ENCODE measurements around the gene PTTG1IP.

The PTTG1IP gene

GRCh38 chr21:44862869-44863685 lies 10.4 kb downstream of the PTTG1IP start:
- H3K9me3 ChIP-seq (ENCODE audit: control insufficient read depth, low read length): no peaks in the 10 kb centered on the region
- no peaks in the 10 kb centered on the region for H3K4me1 ChIP-seq (ENCODE audit: control insufficient read depth, insufficient read depth, low read length)
- WGBS, 2 experiments: 95% methylated on average over 25 of the region's 25 CpGs
- H3K27ac ChIP-seq (ENCODE audit: insufficient read depth, low read depth, low read length, poor library complexity, severe bottlenecking): no peak overlapping the region
- H3K4me3 ChIP-seq (ENCODE audit: insufficient read depth, low read depth, low read length): no peak overlapping the region
- H3K36me3 ChIP-seq (ENCODE audit: control insufficient read depth, insufficient read depth, low read length): peaks cover 25% of the 10 kb centered on the region
- H3K27me3 ChIP-seq (ENCODE audit: control insufficient read depth, insufficient read depth, low read length, poor library complexity, severe bottlenecking): no peaks in the 10 kb centered on the region

- Histone ChIP-seq H3K4me1 (ENCODE audit: control insufficient read depth, insufficient read depth, low read length) (no peaks in the 10 kb centered on the region), H3K27ac (ENCODE audit: insufficient read depth, low read depth, low read length, poor library complexity, severe bottlenecking) (no peak overlapping the region), H3K27me3 (ENCODE audit: control insufficient read depth, insufficient read depth, low read length, poor library complexity, severe bottlenecking) (no peaks in the 10 kb centered on the region), H3K4me3 (ENCODE audit: insufficient read depth, low read depth, low read length) (no peak overlapping the region), H3K36me3 (ENCODE audit: control insufficient read depth, insufficient read depth, low read length) (peaks cover 45% of the 10 kb centered on the region), H3K9me3 (ENCODE audit: control insufficient read depth, low read length) (no peaks in the 10 kb centered on the region)
- WGBS, 2 experiments: 96 to 97% methylated on average over 10 of the region's 10 CpGs
Measured at GRCh38 chr21:44858791-44859190, 14.7 kb downstream of the PTTG1IP start.

- Histone ChIP-seq H3K4me1 (ENCODE audit: control insufficient read depth, insufficient read depth, low read length) (no peaks in the 10 kb centered on the region), H3K4me3 (ENCODE audit: insufficient read depth, low read depth, low read length) (no peak overlapping the region), H3K27me3 (ENCODE audit: control insufficient read depth, insufficient read depth, low read length, poor library complexity, severe bottlenecking) (no peaks in the 10 kb centered on the region), H3K9me3 (ENCODE audit: control insufficient read depth, low read length) (no peaks in the 10 kb centered on the region), H3K36me3 (ENCODE audit: control insufficient read depth, insufficient read depth, low read length) (peaks cover 46% of the 10 kb centered on the region), H3K27ac (ENCODE audit: insufficient read depth, low read depth, low read length, poor library complexity, severe bottlenecking) (no peak overlapping the region)
- 95 to 97% methylated on average over 15 of the region's 15 CpGs for WGBS, 2 experiments
Measured at GRCh38 chr21:44858291-44858690, 15.2 kb downstream of the PTTG1IP start.

- Histone ChIP-seq H3K4me3 (ENCODE audit: insufficient read depth, low read depth, low read length) (no peak overlapping the region), H3K27ac (ENCODE audit: insufficient read depth, low read depth, low read length, poor library complexity, severe bottlenecking) (no peak overlapping the region), H3K4me1 (ENCODE audit: control insufficient read depth, insufficient read depth, low read length) (no peaks in the 10 kb centered on the region), H3K9me3 (ENCODE audit: control insufficient read depth, low read length) (no peaks in the 10 kb centered on the region), H3K27me3 (ENCODE audit: control insufficient read depth, insufficient read depth, low read length, poor library complexity, severe bottlenecking) (no peaks in the 10 kb centered on the region), H3K36me3 (ENCODE audit: control insufficient read depth, insufficient read depth, low read length) (peaks cover 46% of the 10 kb centered on the region)
- WGBS, 2 experiments: 92 to 93% methylated on average over 16 of the region's 16 CpGs
Measured at GRCh38 chr21:44857127-44857892, 16.2 kb downstream of the PTTG1IP start.

GRCh38 chr21:44856131-44856530 lies 17.4 kb downstream of the PTTG1IP start:
- Histone ChIP-seq H3K4me1 (ENCODE audit: control insufficient read depth, insufficient read depth, low read length) (no peaks in the 10 kb centered on the region), H3K27ac (ENCODE audit: insufficient read depth, low read depth, low read length, poor library complexity, severe bottlenecking) (no peak overlapping the region), H3K9me3 (ENCODE audit: control insufficient read depth, low read length) (no peaks in the 10 kb centered on the region), H3K27me3 (ENCODE audit: control insufficient read depth, insufficient read depth, low read length, poor library complexity, severe bottlenecking) (no peaks in the 10 kb centered on the region), H3K36me3 (ENCODE audit: control insufficient read depth, insufficient read depth, low read length) (peaks cover 53% of the 10 kb centered on the region), H3K4me3 (ENCODE audit: insufficient read depth, low read depth, low read length) (no peak overlapping the region)
- WGBS, 2 experiments: 93 to 95% methylated on average over 17 of the region's 17 CpGs

GRCh38 chr21:44855572-44855971 lies 17.9 kb downstream of the PTTG1IP start:
- Histone ChIP-seq H3K36me3 (ENCODE audit: control insufficient read depth, insufficient read depth, low read length) (peaks cover 56% of the 10 kb centered on the region), H3K9me3 (ENCODE audit: control insufficient read depth, low read length) (no peaks in the 10 kb centered on the region), H3K4me3 (ENCODE audit: insufficient read depth, low read depth, low read length) (no peak overlapping the region), H3K4me1 (ENCODE audit: control insufficient read depth, insufficient read depth, low read length) (no peaks in the 10 kb centered on the region), H3K27me3 (ENCODE audit: control insufficient read depth, insufficient read depth, low read length, poor library complexity, severe bottlenecking) (no peaks in the 10 kb centered on the region), H3K27ac (ENCODE audit: insufficient read depth, low read depth, low read length, poor library complexity, severe bottlenecking) (no peak overlapping the region)
- 97% methylated on average over 14 of the region's 14 CpGs for WGBS, 2 experiments

- WGBS, 2 experiments: 95 to 96% methylated on average over 31 of the region's 31 CpGs
- H3K9me3 ChIP-seq (ENCODE audit: control insufficient read depth, low read length): no peaks in the 10 kb centered on the region
- no peak overlapping the region for H3K4me3 ChIP-seq (ENCODE audit: insufficient read depth, low read depth, low read length)
- no peak overlapping the region for H3K27ac ChIP-seq (ENCODE audit: insufficient read depth, low read depth, low read length, poor library complexity, severe bottlenecking)
- peaks cover 63% of the 10 kb centered on the region for H3K36me3 ChIP-seq (ENCODE audit: control insufficient read depth, insufficient read depth, low read length)
- no peaks in the 10 kb centered on the region for H3K27me3 ChIP-seq (ENCODE audit: control insufficient read depth, insufficient read depth, low read length, poor library complexity, severe bottlenecking)
- no peaks in the 10 kb centered on the region for H3K4me1 ChIP-seq (ENCODE audit: control insufficient read depth, insufficient read depth, low read length)
Measured at GRCh38 chr21:44854664-44855446, 18.6 kb downstream of the PTTG1IP start.

- no peak overlapping the region for H3K27ac ChIP-seq (ENCODE audit: insufficient read depth, low read depth, low read length, poor library complexity, severe bottlenecking)
- H3K36me3 ChIP-seq (ENCODE audit: control insufficient read depth, insufficient read depth, low read length): peaks cover 63% of the 10 kb centered on the region
- 93 to 94% methylated on average over 10 to 14 of the region's 14 CpGs for WGBS, 2 experiments
Measured at GRCh38 chr21:44854391-44854663, 19.2 kb downstream of the PTTG1IP start.

GRCh38 chr21:44853601-44854390 lies 19.7 kb downstream of the PTTG1IP start:
- Histone ChIP-seq H3K4me3 (ENCODE audit: insufficient read depth, low read depth, low read length) (no peak overlapping the region), H3K27ac (ENCODE audit: insufficient read depth, low read depth, low read length, poor library complexity, severe bottlenecking) (no peak overlapping the region), H3K4me1 (ENCODE audit: control insufficient read depth, insufficient read depth, low read length) (no peaks in the 10 kb centered on the region), H3K27me3 (ENCODE audit: control insufficient read depth, insufficient read depth, low read length, poor library complexity, severe bottlenecking) (no peaks in the 10 kb centered on the region), H3K9me3 (ENCODE audit: control insufficient read depth, low read length) (no peaks in the 10 kb centered on the region), H3K36me3 (ENCODE audit: control insufficient read depth, insufficient read depth, low read length) (peaks cover 65% of the 10 kb centered on the region)
- WGBS, 2 experiments: 95% methylated on average over 34 of the region's 34 CpGs

More at GRCh38 chr21:44854391-44854663, 19.2 kb downstream of the PTTG1IP start:
- Histone ChIP-seq H3K27me3 (ENCODE audit: control insufficient read depth, insufficient read depth, low read length, poor library complexity, severe bottlenecking) (no peaks in the 10 kb centered on the region), H3K4me1 (ENCODE audit: control insufficient read depth, insufficient read depth, low read length) (no peaks in the 10 kb centered on the region), H3K9me3 (ENCODE audit: control insufficient read depth, low read length) (no peaks in the 10 kb centered on the region), H3K4me3 (ENCODE audit: insufficient read depth, low read depth, low read length) (no peak overlapping the region)

Data from ectodermal cell (in vitro differentiated cells).